Eye (tissue), 1 donor: Measurements from ENCODE around the gene POU3F1.
"Not testable (repeated sequence)": the region's sequence is repeated elsewhere in the genome, so short reads cannot be mapped to it uniquely, and the experiment has no call there.

Source experiments
- DNase-seq: peaks from one replicate; pipeline ENCODE4 v3.0.0-alpha.2; 2015

The POU3F1 gene

DNA sequence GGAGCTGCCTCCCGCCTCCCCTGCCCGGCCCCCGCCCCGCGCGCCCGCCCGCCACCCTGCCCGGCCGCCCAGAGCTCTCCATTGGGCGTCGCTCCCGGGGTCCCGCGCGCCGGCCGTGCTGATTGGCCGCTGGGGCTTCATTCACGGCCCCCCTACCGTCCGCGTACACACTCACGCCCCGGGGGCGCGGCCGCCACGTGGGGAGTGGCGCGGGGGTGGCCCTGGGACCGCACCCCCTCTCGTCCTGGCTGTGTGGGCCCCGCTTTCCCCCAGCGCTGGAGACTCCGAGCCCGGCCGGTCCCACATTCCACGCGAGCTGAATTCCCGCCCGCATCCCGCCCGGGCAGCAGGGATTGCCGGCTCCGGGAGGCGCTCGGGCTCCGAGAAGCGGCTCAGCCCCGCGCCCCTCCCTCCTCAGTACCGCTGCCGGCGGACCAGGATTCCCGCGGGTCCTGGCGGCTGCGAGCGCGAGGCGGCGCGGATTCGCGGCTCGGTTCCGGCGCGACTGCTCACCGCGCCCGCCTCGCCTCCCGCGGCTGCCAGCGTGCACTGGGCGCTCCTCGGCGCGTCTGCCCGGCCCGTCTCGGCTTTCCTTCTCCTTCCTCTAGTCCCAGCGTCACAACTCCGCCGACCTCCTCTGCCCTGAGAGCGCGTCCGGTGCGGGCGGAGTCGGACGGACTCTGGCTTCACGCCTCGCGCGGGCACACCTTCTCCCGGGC lies 450 bp upstream of the POU3F1 start:
- DNase-seq, result peak; percentile 95

DNA sequence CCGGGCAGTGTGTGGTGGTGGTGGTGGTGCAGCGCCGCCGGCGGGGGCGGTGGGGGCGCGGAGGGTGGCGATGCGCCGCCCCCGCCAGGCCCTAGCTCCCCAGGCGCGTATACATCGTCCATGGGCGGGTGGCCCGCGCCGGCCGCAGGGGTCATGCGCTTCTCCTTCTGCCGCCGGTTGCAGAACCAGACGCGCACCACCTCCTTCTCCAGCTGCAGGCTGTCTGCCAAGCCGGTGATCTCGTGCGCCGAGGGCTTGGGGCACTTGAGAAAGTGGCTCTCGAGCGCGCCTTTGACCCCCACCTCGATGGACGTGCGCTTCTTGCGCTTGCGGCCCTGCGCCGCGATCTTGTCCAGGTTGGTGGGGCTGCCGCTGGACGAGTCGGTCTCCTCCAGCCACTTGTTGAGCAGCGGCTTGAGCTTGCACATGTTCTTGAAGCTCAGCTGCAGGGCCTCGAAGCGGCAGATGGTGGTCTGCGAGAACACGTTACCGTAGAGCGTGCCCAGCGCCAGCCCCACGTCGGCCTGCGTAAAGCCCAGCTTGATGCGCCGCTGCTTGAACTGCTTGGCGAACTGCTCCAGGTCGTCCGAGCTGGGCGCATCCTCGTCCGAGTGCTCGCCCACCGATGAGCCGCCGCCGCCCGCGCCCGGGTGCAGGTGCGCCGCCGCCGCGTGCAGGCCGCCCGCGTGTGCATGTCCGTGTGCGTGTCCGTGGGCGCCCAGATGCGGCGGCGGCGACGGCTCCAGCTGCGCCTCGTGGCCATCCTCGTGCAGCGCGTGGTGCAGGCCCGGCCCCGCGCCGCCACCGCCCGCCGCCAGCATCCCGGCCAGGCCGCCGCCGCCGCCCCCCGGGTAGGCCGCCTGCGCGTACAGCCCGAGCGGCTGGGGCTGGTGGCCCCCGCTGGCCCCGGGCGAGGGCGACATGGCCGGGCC lies 926 bp downstream of the POU3F1 start:
- peak; percentile 80 for DNase-seq

DNA sequence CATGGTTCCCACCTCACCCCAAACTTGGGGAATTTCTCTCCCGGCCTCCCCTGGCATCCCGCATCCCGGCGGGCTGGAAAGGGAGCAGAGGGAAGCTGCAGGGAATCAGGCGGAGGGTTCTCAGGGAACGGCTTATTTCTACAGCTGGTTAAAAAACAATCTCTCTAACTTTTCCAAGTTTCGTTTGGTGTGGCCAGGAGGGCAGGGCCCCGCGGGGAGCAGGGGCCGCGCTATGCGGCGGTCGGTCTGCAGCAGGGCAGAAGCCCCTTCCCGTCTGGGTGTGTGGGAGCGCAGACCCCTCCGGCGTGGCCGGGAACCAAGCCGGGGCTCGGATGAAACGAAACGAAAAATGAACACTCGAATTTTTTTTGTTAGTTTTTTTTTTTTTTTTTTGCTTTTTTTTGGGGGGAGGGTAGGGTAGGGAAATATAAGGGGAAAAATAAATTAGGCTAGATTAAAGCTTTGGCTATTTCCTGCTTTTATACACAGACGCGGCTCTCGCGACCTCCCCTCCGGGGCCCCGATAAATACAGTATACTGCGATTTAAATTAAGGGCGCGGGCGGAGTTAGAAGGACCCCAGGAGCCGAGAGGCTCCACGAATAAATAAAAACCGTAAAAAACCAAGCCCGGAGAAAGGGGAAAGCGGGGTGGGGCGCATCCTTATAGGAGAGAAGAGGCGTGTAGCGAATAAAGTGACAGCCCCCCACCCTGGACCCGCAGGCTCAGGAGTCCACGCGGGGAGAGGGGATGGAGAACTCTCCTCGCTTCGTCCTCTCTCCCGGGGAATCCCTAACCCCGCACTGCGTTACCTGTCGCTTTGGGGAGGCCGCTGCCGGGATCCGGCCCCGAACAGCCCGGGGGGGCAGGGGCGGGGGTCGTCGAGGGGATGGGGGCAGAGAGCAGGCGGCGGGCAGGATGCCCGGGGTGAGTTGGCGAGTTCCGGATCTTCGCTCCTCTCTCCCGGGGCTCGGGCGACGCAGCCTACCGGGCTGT lies 2.1 kb downstream of the POU3F1 start:
- DNase-seq, result peak; percentile 56

DNA sequence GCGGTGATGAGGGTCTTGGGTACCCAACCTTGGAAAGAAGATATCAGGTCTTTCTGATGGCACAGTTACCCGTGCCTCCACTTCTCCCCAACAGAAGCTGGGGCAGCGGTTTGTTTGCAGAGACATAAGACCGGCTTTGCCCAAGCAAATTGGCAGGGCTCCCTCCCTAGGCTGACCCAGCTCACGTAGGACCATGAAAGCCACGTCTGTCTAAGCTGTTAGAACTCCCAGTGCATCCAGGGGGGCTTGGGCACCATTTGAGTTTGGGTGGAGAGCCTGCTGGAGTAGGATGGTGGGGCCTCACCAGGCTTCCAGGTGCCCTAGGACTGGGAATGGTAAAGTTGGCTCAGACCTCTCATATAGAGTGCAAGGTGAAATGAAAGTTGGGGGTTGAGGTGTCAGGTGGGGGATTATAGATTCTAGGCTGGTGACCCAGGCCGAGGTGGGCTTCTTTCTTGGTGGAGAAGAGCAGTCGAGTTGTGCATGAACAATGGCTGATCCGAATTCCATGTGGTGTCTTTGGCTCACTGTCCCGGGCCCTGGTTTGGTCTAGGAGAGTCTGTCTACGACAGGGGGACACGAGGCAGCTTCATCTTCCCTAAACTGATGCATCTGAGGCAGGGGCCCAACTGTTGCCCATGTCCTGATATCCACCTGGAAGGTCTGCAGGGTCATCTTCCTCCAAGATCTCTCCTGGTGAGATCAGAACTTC lies 3.4 kb downstream of the POU3F1 start:
- no peak for DNase-seq

DNA sequence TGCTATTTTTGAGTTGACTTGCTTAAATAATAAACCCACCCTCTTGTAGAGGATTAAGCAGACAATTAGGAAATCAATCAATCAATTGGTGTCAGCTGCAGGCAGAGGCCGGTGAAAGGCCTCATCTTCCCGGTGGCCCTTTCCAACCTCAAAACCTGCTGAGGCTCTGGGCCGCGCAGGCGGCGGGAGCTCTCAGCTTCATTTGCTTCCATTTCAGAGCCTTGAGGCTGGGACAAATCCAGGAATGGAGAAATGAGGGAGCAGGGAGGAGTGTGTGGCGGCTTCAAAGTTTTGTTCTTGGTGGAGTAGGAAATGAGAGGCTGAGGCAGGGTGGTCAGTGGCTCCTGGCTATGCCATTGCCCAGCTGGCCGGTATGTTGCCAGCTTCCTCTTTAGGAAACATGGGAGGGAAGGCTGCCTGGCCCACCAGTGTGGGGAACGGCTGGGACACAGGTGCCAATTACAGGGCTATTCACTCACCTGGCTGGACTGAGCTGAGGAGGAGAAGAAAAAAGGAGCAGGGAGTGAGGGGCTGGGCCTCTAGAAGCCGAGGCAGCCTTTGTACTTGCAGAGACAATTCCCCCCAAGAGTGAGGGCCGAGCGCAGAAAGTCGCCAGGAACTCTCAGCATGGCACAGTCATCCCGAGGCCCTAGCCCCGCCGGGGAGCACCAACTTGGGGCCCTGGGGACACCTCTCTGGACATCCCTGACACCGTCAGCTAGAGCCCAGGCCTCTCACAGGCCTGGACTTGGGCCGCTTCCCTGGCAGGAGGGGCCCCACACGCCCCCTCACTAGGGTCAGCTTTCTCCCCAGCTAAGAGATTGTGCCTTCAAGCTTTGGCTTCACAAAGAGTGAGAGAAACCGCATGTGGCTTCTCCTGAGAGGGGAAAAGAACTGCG lies 4.4 kb downstream of the POU3F1 start:
- DNase-seq, result peak; percentile 55

DNA sequence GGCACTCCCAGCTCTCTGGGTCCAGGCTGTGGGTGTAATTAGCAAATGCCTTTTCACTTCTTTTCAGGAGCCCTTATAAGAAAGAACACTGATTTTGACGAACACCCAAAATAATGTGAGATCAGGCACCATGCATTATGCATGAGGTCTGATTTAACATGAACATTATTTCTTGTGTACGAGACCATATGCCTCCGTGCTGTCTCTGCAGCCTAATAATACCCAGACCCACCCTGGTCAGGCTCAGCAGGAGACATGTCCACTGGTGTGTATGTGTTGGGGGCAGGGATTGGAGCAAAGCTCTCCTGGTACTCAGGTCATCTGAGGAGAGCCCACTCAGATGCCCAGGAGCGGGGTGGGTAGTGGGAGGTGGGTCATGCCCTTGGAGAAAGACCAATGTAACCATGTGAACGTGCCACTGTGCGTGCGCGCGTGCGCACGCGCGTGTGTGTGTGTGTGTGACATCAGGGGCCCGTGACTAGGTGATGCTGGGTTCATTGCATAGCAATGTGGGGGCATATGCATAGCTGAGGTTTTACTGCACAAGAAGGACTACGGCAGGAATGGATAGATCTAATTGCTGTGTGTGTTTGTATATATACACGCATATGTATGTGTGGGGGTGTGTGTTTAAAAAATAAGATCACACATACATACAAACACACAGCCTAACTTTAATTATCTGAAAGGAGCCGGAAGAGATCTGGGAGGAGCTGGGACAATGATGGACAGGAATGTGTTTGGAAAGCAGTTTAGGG lies 7.1 kb downstream of the POU3F1 start:
- no peak for DNase-seq

DNA sequence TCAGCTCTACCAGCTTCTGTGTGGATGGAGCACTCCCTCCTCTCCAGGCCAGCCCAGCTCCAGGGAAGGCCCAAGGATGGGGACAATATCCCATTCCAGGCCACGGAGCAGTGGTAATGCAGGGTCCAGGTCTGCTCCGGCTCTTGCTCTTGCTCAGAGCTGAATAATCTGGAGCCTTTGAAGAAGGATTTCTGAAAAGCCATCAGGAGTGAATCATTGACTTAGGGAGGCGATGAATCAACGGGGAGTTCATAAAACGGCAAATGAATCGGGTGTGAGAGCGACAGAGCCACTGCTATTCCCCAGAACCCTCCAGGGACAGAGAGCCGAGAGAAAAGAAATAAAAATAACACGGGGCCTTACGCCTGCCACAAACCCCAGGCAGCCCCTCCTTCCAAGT lies 7.7 kb downstream of the POU3F1 start:
- no peak for DNase-seq

DNA sequence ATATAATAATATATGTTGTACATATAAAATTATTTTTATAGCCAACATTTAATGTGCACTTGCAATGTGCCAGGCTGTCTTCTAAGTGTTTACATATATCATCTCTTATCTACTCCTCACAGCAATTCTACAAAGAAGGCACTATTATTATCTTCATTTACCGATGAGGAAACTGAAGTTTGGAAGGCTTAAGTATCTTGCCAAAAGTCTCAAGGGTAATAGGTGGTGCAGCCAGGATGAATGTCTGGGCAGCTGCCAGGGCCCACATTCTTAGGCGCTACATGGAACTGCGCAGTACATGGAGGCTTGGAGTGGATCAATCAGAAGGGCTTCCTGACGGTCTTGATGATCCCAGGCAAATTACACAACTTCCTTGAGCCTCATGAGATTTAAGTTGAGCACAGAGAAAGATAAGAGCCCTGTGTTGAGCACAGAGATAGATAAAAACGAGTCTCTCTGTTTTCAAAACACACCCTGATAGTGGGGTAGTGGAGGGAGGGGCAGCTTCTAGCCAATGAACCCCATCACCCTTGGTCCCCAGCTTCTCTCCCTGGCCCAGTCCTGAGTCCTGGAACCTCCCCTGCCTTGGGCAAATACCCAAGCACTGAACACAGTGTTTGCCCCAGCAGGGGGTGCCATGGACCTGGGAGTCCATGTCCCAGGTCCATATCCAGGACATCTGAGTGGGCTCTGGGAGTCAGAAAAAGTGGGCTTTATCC lies 9.2 kb downstream of the POU3F1 start:
- no peak for DNase-seq

DNA sequence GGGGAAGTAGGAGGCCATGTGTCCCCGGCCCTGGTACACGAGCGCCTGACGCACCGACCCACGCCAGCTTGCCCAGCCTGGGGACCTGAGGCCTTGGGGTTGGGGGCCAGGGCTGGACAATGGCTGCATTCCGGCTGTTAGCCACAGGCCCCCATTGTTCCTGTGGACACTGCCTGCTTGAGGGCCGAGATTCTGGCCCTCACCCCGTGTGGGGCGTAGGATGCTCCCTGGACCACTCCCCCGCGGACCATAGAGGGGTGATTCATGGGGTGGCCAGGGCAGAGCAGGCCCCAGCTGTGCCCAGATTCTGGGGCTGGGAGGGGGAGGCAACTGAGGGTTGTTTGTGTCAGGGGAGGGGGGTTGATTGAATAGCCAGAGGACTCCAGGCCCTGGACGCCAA lies 11.7 kb downstream of the POU3F1 start:
- DNase-seq, result no peak

DNA sequence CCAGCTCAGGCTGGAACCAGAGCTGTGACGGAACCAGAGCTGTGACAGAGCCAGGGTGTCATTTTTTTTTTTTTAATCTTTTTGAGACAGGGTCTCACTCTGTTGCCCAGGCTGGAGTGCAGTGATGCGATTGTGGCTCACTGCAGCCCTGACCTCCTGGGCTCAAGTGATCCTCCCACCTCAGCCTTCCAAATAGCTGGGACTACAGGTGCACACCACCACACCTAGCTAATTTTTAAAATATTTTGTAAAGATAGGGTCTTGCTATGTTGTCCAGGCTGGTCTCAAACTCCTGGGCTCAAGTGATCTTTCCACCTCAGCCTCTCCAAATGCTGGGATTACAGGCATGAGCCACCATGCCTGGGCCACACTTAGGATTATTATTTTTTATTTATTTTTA lies 13.6 kb downstream of the POU3F1 start:
- not testable (repeated sequence) for DNase-seq

DNA sequence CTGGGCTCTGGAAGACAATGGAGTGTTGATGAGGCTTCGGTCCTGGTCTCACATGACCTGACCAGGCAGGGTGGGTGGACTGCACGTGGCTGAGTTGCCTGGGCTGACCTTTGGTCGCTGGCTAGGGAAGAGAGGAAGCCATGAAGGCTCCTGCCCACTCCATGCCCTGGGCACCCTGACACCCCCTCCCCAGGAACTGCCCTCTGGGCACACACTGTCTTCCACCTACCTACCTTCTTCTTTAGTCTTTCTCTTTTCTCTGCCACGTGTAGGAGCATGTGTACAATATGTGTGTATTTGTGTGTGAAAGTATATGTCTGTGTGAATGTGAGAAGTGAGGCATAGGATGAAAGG lies 15.1 kb downstream of the POU3F1 start:
- no peak for DNase-seq

DNA sequence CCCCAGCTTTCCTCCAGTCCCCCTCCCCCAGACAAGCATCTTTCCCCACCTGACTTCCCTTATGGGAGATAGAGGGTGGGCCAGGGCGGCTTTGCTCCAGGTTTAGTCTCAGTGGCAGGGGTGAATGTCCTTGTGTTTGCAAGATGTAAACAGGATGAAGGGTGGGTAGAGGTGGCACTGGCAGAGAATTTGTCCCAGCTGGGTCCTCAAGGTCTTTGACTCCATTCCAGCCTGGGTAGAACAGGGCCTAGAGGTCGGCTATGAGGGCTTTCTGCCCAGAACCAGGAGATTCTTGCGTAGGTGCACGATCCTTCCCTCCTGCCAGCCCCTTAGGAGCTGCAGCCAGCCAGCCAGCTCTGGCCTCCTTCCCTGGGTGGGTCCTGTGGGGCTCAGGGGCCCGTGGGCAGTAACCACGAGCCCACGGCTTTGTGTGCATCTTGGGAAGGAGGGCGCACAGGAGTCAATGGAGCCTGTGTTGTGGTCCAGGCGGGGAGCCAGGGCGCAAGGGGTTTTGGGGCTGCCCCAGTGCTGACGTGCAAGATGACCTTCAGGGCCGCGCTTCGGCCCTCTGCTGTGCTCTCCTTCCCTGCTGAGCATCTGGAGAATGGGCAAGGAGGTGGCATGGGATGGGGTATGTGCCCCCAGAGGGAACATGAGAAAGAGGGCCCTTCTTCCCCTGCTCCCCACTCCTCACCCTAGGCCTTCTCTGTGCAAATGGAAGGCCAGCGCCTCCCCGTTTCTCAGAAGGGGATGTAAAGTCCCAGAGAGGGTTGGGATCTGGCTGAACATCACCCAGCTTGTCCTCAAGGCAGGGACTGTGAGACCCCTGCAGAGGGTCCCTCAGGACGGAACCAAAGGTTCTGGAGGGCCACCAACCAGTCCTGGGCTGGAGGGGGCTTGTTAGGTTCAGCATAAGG lies 15.7 kb downstream of the POU3F1 start:
- DNase-seq, result no peak

DNA sequence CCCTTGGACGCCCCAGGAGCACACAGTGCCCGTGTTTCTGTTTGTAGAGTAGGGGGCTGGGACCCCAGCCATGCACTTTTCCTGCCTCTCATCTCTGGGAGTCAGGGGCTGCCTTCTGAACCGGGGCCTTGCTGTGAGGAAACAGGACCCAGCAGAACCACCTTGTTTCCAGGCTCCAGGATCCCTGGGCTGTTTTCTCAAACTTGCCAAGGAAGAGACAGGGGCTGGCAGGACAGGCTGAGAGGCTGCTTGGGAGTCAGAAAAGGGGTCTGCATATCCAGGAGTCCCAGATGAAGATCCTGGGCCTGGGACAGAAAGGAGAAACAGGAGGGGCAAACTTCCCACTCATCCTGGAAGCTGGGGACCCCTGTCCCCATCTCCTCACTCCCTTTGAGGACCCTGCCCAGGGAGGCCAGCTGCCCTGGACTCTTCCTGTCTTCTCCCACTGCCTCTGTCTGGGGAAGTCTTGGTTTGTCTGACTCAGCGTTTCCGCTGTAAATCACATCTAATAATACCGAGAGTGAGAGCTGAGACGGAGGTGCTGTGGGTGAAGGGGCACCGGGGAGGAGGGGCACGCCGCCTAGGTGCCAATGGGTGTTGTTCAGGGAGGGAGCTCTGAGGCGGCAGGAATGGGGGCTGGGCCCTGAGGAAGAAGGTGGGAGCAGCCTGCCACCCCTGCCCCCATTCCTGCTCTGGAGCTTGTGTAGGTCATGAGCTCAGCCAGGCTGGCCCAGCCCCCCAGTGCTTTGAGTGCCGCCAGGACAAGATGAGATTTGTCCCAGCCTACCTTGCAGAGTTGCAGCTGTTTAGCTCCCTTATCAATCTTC lies 16.7 kb downstream of the POU3F1 start:
- peak; percentile 65 for DNase-seq

DNA sequence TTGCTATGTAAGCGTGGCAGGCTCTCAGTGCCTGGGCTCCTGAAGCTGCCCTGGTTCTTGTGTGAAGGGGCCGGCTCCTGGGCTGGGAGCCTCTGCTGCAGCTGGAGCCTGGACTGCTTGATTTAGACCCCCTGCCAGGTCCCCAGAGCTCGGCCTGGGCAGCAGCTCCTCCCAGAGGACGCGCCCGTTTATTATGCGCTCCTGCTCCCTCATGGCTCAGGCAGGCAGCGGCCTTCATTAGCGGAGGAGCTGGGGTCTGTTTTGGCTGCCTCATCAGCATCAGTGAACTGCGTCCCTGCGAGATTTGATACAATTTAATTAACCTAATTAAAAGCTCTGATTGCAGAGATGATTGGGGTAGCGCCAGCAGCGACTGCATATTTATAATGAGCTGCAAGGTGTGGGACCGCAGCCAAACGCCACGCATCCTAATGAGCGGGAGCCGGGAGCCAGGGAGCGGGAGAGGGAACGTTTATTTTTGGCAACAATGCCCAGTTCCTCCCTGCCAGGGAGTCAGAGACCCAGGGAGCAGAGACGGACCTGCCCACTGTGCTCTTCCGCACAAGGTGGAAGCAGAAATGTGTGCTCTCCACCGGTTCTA lies 17.4 kb downstream of the POU3F1 start:
- peak; percentile 83 for DNase-seq

DNA sequence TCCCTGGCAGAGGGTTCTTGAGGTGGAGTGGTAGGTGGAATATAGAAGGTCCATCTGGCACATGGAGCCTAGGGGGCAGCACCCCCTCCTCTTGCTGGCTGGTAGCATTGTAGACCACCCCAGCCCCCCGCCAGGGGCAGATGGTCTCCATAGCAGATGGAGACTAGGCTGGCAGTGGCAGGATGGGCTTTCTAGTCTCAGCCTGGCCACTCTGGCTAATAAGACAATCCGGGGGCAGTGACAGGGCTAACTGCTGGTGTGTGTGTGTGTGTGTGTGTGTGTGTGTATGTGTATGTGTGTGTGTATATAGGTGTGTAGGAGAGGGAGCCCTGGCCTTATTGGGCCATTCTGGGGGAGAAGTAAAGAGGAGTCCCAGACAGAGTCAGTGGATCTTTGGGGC lies 17.9 kb downstream of the POU3F1 start:
- DNase-seq, result peak; percentile 68

DNA sequence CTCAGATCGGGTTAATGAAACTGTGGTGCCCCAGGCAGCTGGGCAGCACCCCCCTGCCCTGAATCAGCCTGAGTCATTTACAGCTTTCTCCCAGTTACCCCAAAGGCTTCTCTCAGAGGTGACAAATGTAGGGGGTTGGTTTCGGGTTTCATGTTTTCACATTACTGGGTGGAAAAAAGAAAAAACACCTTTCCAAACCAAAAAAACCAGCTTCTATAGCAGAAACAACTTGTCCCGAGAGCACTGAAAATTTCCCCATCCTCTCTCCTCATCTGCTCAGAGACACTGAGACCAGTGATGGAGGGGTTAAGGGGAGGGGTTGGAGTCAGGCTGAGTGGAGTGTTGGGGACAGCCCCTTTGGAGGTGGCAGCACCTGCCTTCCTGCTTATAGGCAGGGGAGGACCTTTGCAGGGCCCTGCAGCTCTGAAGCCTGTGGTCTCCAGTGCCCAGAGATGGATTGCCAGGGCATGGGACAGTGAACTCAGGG lies 18.4 kb downstream of the POU3F1 start:
- peak; percentile 27 for DNase-seq
